ENCODE measurements around the gene ANKFN1.

ANKFN1 gene

DNA sequence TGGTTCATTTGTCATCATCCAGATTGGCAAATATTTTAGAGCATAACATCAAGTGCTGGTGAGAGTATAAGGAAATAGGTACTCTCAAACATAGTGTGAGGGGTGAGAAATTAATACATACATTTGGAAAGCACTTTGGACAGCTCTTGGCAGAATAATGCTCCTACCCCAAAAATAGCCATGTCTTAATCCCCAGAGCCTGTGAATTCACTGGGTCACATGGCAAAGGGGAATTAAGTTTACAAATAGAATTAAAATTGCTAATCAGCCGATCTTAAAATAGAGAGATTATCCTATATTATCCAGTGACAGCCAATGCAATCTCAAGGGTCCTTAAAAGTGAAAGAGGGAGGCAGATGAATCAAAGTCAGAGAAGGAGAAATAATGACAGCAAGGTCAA, 38.8 kb upstream of the ANKFN1 start:
- Histone ChIP-seq H3K4me2 (ENCODE audit: low read depth, low read length, poor library complexity, severe bottlenecking) (no peak overlapping the region), H3K79me2 (ENCODE audit: insufficient read depth, low read length) (no peaks in the 10 kb centered on the region), H3K9me2 (replicated peaks; ENCODE audit: low read depth, low read length) (no peaks in the 10 kb centered on the region), H3K9ac (ENCODE audit: low read depth, low read length, poor library complexity, severe bottlenecking) (no peak overlapping the region), H3K27me3 (ENCODE audit: insufficient read depth, low read length, poor library complexity, severe bottlenecking) (no peaks in the 10 kb centered on the region), H3K36me3 (ENCODE audit: insufficient read depth, low read length) (no peaks in the 10 kb centered on the region), H4K20me1 (ENCODE audit: insufficient read depth, low read length, poor library complexity, severe bottlenecking) (no peaks in the 10 kb centered on the region), H3K4me1 (ENCODE audit: insufficient read depth, low read length, poor library complexity, severe bottlenecking) (no peaks in the 10 kb centered on the region), H3F3A (ENCODE audit: low read depth) (no peaks in the 10 kb centered on the region), H3K4me3 (ENCODE audit: low read length, poor library complexity, severe bottlenecking) (no peak overlapping the region), H3K9me3 (ENCODE audit: insufficient read depth, low read depth, low read length) (no peaks in the 10 kb centered on the region), H2AFZ (ENCODE audit: low read length) (no peak overlapping the region)
- TF ChIP-seq CTCF (conservative IDR thresholded peaks at IDR 0.05; ENCODE audit: low read length) = no peak

- Histone ChIP-seq H3K27me3 (ENCODE audit: insufficient read depth, low read length, poor library complexity, severe bottlenecking) (no peaks in the 10 kb centered on the region), H3K4me2 (ENCODE audit: low read depth, low read length, poor library complexity, severe bottlenecking) (no peak overlapping the region), H3K4me1 (ENCODE audit: insufficient read depth, low read length, poor library complexity, severe bottlenecking) (no peaks in the 10 kb centered on the region), H3K9me3 (ENCODE audit: insufficient read depth, low read depth, low read length) (no peaks in the 10 kb centered on the region), H3K4me3 (ENCODE audit: low read length, poor library complexity, severe bottlenecking) (no peak overlapping the region), H4K20me1 (ENCODE audit: insufficient read depth, low read length, poor library complexity, severe bottlenecking) (no peaks in the 10 kb centered on the region), H3K9me2 (replicated peaks; ENCODE audit: low read depth, low read length) (no peaks in the 10 kb centered on the region), H2AFZ (ENCODE audit: low read length) (no peak overlapping the region), H3K9ac (ENCODE audit: low read depth, low read length, poor library complexity, severe bottlenecking) (no peak overlapping the region), H3F3A (ENCODE audit: low read depth) (no peaks in the 10 kb centered on the region), H3K79me2 (ENCODE audit: insufficient read depth, low read length) (no peaks in the 10 kb centered on the region), H3K36me3 (ENCODE audit: insufficient read depth, low read length) (no peaks in the 10 kb centered on the region)
- TF ChIP-seq CTCF (conservative IDR thresholded peaks at IDR 0.05; ENCODE audit: low read length) (no peak), EZH2phosphoT487 (IDR thresholded peaks at IDR 0.05; ENCODE audit: borderline replicate concordance) (no peak)
Observed at GRCh38 chr17:56119191-56119590, 34.1 kb upstream of the ANKFN1 start.

GRCh38 chr17:56119936-56120335, 33.3 kb upstream of the ANKFN1 start:
- H3F3A ChIP-seq (ENCODE audit: low read depth) = no peaks in the 10 kb centered on the region
- no peaks in the 10 kb centered on the region for H3K9me3 ChIP-seq (ENCODE audit: insufficient read depth, low read depth, low read length)
- H3K79me2 ChIP-seq (ENCODE audit: insufficient read depth, low read length) = no peaks in the 10 kb centered on the region
- no peaks in the 10 kb centered on the region for H4K20me1 ChIP-seq (ENCODE audit: insufficient read depth, low read length, poor library complexity, severe bottlenecking)
- H3K4me2 ChIP-seq (ENCODE audit: low read depth, low read length, poor library complexity, severe bottlenecking) = no peak overlapping the region
- H3K27me3 ChIP-seq (ENCODE audit: insufficient read depth, low read length, poor library complexity, severe bottlenecking) = no peaks in the 10 kb centered on the region
- no peaks in the 10 kb centered on the region for H3K36me3 ChIP-seq (ENCODE audit: insufficient read depth, low read length)
- H3K9ac ChIP-seq (ENCODE audit: low read depth, low read length, poor library complexity, severe bottlenecking) = no peak overlapping the region
- TF ChIP-seq CTCF (conservative IDR thresholded peaks at IDR 0.05; ENCODE audit: low read length) (no peak), EZH2phosphoT487 (IDR thresholded peaks at IDR 0.05; ENCODE audit: borderline replicate concordance) (no peak)
- no peaks in the 10 kb centered on the region for H3K9me2 ChIP-seq (replicated peaks; ENCODE audit: low read depth, low read length)
- H3K4me3 ChIP-seq (ENCODE audit: low read length, poor library complexity, severe bottlenecking) = no peak overlapping the region
- H2AFZ ChIP-seq (ENCODE audit: low read length) = no peak overlapping the region
- H3K4me1 ChIP-seq (ENCODE audit: insufficient read depth, low read length, poor library complexity, severe bottlenecking) = no peaks in the 10 kb centered on the region

All from Loucy (cell line).